H1 (cell line): ENCODE measurements around the gene NUP205. TPM values are rescaled to one million over a fixed set of nuclear protein-coding genes. Genes with fewer than 3 reads are reported as not detected.

Experiments used
- CTCF ChIA-PET: fragments of 300-600 bp; sonication (Branson Sonifier 250); formaldehyde crosslinking; loops from one replicate; lab custom pipeline; 2021; ENCODE audit not compliant: partially characterized antibody; lab: Charles Lee
- POLR2A ChIA-PET: fragments of 300-600 bp; sonication (Branson Sonifier 250); formaldehyde crosslinking; loops from one replicate; lab custom pipeline; 2021; ENCODE audit warnings: inconsistent platforms; ENCODE audit not compliant: partially characterized antibody; lab: Charles Lee
- DNase-seq, 2 experiments: peaks; one replicate each; pipeline versions ENCODE4 v3.0.0 to v3.0.0-alpha.2; 2010 to 2022; ENCODE audit warnings: low spot score in 2 of 2, low read depth in 1 of 2, mixed read lengths in 1 of 2
- FAIRE-seq: peaks from 2 replicates; lab custom pipeline; 2011; peaks lifted over from hg19 to GRCh38; lab: Jason Lieb, UNC
- H2AFZ ChIP-seq: 2 replicates; pipeline ENCODE4 v1.8.1; 2012; ENCODE audit warnings: low read length, inconsistent platforms
- H2AK5ac ChIP-seq: 2 replicates; pipeline ENCODE4 v1.6.1; 2013; ENCODE audit warnings: low read depth, low read length
- H2BK120ac ChIP-seq: replicated peaks from 2 replicates; pipeline ENCODE3; 2013; ENCODE audit warnings: low read depth, low read length, inconsistent platforms
- H2BK12ac ChIP-seq: 2 replicates; pipeline ENCODE4 v1.6.1; 2013; ENCODE audit warnings: low read depth, low read length
- H2BK15ac ChIP-seq: 2 replicates; pipeline ENCODE4 v1.6.1; 2013; ENCODE audit warnings: low read length
- H2BK20ac ChIP-seq: 2 replicates; pipeline ENCODE4 v1.6.1; 2013; ENCODE audit warnings: low read length
- H2BK5ac ChIP-seq: 2 replicates; pipeline ENCODE4 v1.6.1; 2013; ENCODE audit warnings: low read depth, low read length
- H3K14ac ChIP-seq: 2 replicates; pipeline ENCODE4 v1.6.1; 2013; ENCODE audit warnings: inconsistent platforms; ENCODE audit not compliant: insufficient read length
- H3K18ac ChIP-seq: 2 replicates; pipeline ENCODE4 v1.6.1; 2013; ENCODE audit warnings: low read length; ENCODE audit errors: extremely low read depth
- H3K23ac ChIP-seq: 2 replicates; pipeline ENCODE4 v1.6.1; 2013; ENCODE audit warnings: inconsistent platforms; ENCODE audit not compliant: insufficient read length
- H3K23me2 ChIP-seq: 2 replicates; pipeline ENCODE4 v1.6.1; 2013; ENCODE audit warnings: low read depth, low read length
- H3K27ac ChIP-seq: 2 replicates; pipeline ENCODE4 v1.6.1; 2011; ENCODE audit warnings: low read depth, low read length, inconsistent platforms
- H3K27me3 ChIP-seq, 4 experiments: replicated peaks in 1 of 4; 1 replicate in 1 of 4; 2 replicates in 3 of 4; pipeline versions ENCODE4 v1.6.1 to v1.8.1; 2011 to 2013; ENCODE audit warnings: low read length in 3 of 4, mild to moderate bottlenecking in 3 of 4, inconsistent platforms in 2 of 4, mixed read lengths in 2 of 4, moderate library complexity in 1 of 4; ENCODE audit not compliant: control insufficient read depth in 3 of 4, insufficient read depth in 3 of 4; ENCODE audit errors: extremely low read depth in 1 of 4
- H3K36me3 ChIP-seq, 4 experiments: 2 replicates each; pipeline versions ENCODE4 v1.6.1 to v1.8.1; 2011 to 2013; ENCODE audit warnings: mild to moderate bottlenecking in 4 of 4, low read length in 3 of 4, moderate library complexity in 2 of 4, control low read depth in 1 of 4, inconsistent platforms in 1 of 4; ENCODE audit not compliant: insufficient read depth in 4 of 4, control insufficient read depth in 2 of 4
- H3K4ac ChIP-seq: replicated peaks from 2 replicates; pipeline ENCODE3; 2013; ENCODE audit warnings: low read length, low read depth, mixed read lengths, inconsistent platforms; ENCODE audit not compliant: insufficient read length
- H3K4me1 ChIP-seq, 4 experiments: replicated peaks in 1 of 4; 1 replicate in 1 of 4; 2 replicates in 3 of 4; pipeline versions ENCODE4 v1.6.1 to v1.8.1; 2011 to 2013; ENCODE audit warnings: low read length in 3 of 4, inconsistent platforms in 2 of 4, mixed read lengths in 1 of 4; ENCODE audit not compliant: insufficient read depth in 4 of 4, control insufficient read depth in 3 of 4
- H3K4me2 ChIP-seq, 2 experiments: 2 replicates each; pipeline versions ENCODE4 v1.6.1 to v1.8.1; 2011 to 2013; ENCODE audit warnings: low read depth in 2 of 2, low read length in 2 of 2, control low read depth in 1 of 2, inconsistent platforms in 1 of 2, mild to moderate bottlenecking in 1 of 2; ENCODE audit not compliant: insufficient read depth in 1 of 2
- H3K4me3 ChIP-seq, 4 experiments: fragments of 200-600, 300-600 bp in 1 of 4; sonication (generic), shearing (Covaris generic), sonication (Bioruptor Twin) in 1 of 4; 2 replicates each; pipeline versions ENCODE4 v1.5.1 to v1.8.1; 2011 to 2016; ENCODE audit warnings: low read length in 4 of 4, low read depth in 3 of 4, control low read depth in 2 of 4, inconsistent platforms in 2 of 4, mild to moderate bottlenecking in 2 of 4, mixed read lengths in 1 of 4, moderate library complexity in 1 of 4; ENCODE audit not compliant: insufficient read depth in 2 of 4; ENCODE audit errors: extremely low read depth in 1 of 4
- H3K56ac ChIP-seq: replicated peaks from 2 replicates; pipeline ENCODE3; 2013; ENCODE audit warnings: low read depth, mild to moderate bottlenecking, mixed read lengths, low read length, inconsistent platforms; ENCODE audit not compliant: insufficient read length
- H3K79me1 ChIP-seq: 2 replicates; pipeline ENCODE4 v1.6.1; 2013; ENCODE audit warnings: low read depth, low read length, control low read depth
- H3K79me2 ChIP-seq, 2 experiments: 2 replicates each; pipeline versions ENCODE4 v1.6.1 to v1.8.1; 2012 to 2013; ENCODE audit warnings: low read length in 2 of 2, mild to moderate bottlenecking in 2 of 2, inconsistent platforms in 1 of 2; ENCODE audit not compliant: insufficient read depth in 2 of 2, control insufficient read depth in 1 of 2
- H3K9ac ChIP-seq, 4 experiments: replicated peaks in 1 of 4; 1 replicate in 1 of 4; 2 replicates in 3 of 4; pipeline versions ENCODE4 v1.6.1 to v1.8.1; 2011 to 2013; ENCODE audit warnings: low read depth in 3 of 4, low read length in 3 of 4, control low read depth in 2 of 4, mild to moderate bottlenecking in 2 of 4, moderate library complexity in 2 of 4, inconsistent platforms in 1 of 4; ENCODE audit errors: extremely low read depth in 1 of 4
- H3K9me3 ChIP-seq, 2 experiments: 2 replicates each; pipeline versions ENCODE4 v1.6.1 to v1.8.1; 2012 to 2013; ENCODE audit warnings: mild to moderate bottlenecking in 2 of 2, moderate library complexity in 2 of 2, control low read depth in 1 of 2, inconsistent platforms in 1 of 2, low read depth in 1 of 2, low read length in 1 of 2, mixed read lengths in 1 of 2; ENCODE audit not compliant: insufficient read depth in 2 of 2
- H4K20me1 ChIP-seq, 2 experiments: replicated peaks in 1 of 2; 2 replicates each; pipeline versions ENCODE3 to v1.8.1; 2011 to 2013; ENCODE audit warnings: inconsistent platforms in 2 of 2, low read length in 2 of 2, mild to moderate bottlenecking in 1 of 2; ENCODE audit not compliant: insufficient read depth in 2 of 2, control insufficient read depth in 1 of 2
- H4K5ac ChIP-seq: 2 replicates; pipeline ENCODE4 v1.6.1; 2013; ENCODE audit warnings: low read length, low read depth, mixed read lengths, inconsistent platforms; ENCODE audit not compliant: insufficient read length
- H4K8ac ChIP-seq: 2 replicates; pipeline ENCODE4 v1.8.0; 2013; ENCODE audit warnings: mild to moderate bottlenecking, moderate library complexity, low read length, inconsistent platforms; ENCODE audit not compliant: insufficient read depth; ENCODE audit errors: extremely low read depth
- H4K91ac ChIP-seq: replicated peaks from 2 replicates; pipeline ENCODE3; 2013; ENCODE audit warnings: low read length, mixed read lengths, inconsistent platforms; ENCODE audit not compliant: insufficient read length
- CBX5 ChIP-seq: fragments of 300-800, 300-1000 bp; sonication (generic); IDR thresholded peaks from 2 replicates; pipeline ENCODE4 v1.7.1; 2016; ENCODE audit warnings: antibody characterized with exemption, low read length, low read depth
- CREB1 ChIP-seq: IDR thresholded peaks from 2 replicates; pipeline ENCODE4 v1.6.1; 2012; ENCODE audit warnings: inconsistent platforms
- E2F6 ChIP-seq: IDR thresholded peaks from 2 replicates; pipeline ENCODE4 v1.6.1; 2012; ENCODE audit warnings: inconsistent platforms
- GABPA ChIP-seq: IDR thresholded peaks from 2 replicates; pipeline ENCODE4 v1.6.1; 2011; ENCODE audit warnings: mild to moderate bottlenecking, low read length, moderate library complexity, borderline replicate concordance; ENCODE audit not compliant: insufficient read depth
- JUN ChIP-seq: IDR thresholded peaks from 2 replicates; pipeline ENCODE4 v1.6.1; 2011; ENCODE audit warnings: low read depth, mild to moderate bottlenecking, improper control_type of control experiment, low read length
- KDM5A ChIP-seq: fragments of 200-600 bp; IDR thresholded peaks from 2 replicates; pipeline ENCODE4 v1.7.1; 2012; ENCODE audit warnings: mild to moderate bottlenecking, low read length, inconsistent platforms, mixed read lengths
- NRF1 ChIP-seq: IDR thresholded peaks from 2 replicates; pipeline ENCODE4 v1.6.1; 2011; ENCODE audit warnings: mild to moderate bottlenecking, low read depth, low read length, improper control_type of control experiment
- TAF7 ChIP-seq: optimal IDR thresholded peaks from 2 replicates; pipeline ENCODE3; 2011; ENCODE audit warnings: low read depth, mild to moderate bottlenecking, inconsistent platforms, low read length, moderate library complexity, borderline replicate concordance
- WGBS, 2 experiments: shearing (Covaris generic) in 1 of 2; methylation state at CpG; one replicate each; pipeline versions ENCODE4 v1.1.6 to v1.1.7; 2013 to 2015; ENCODE audit warnings: low lambda C conversion rate in 2 of 2, mixed read lengths in 2 of 2, inconsistent platforms in 1 of 2, low coverage in 1 of 2, missing lambda C conversion rate in 1 of 2; ENCODE audit not compliant: insufficient replicate concordance in 2 of 2, insufficient coverage in 1 of 2, insufficient read length in 1 of 2; ENCODE audit errors: extremely low coverage in 1 of 2, missing lambda C conversion rate in 1 of 2; 5-methylcytosine and 5-hydroxymethylcytosine counted together
- polyA plus RNA-seq, 7 experiments: library from polyadenylated mRNA; depleted of rRNA in 3 of 7; stranded (reverse) in 5 of 7; unstranded in 2 of 7; fragments of >200 nt in 5 of 7; fragments of 200-250 nt in 2 of 7; gene quantifications; 1 replicate in 5 of 7; 2 replicates in 1 of 7; 4 replicates in 1 of 7; pipeline versions ENCODE4 v1.2.1 to v1.2.3, GENCODE V29; 2011 to 2013; ENCODE audit warnings: missing spikeins in 2 of 7, mixed read lengths in 2 of 7
- total RNA-seq: library from RNA; stranded (reverse); fragmentation: NEBNext Ultra II Directional; extraction: Animal tissue kit (Norgen Biotek cat#: 25700); gene quantifications from 2 replicates; pipeline ENCODE4 v1.2.1, GENCODE V29; 2021

NUP205 gene
- total and polyA plus RNA-seq, 2 of the 8 experiments (the other 6 are each of a cell fraction or from before 2014, with no cell fraction given) = 148 to 216 TPM

GRCh38 chr7:135617781-135618180 lies 60.1 kb downstream of the NUP205 start:
- ChIA-PET CTCF (interaction anchor here (1.1 to 2.5 kb wide), 2 partner anchors 10 to 27 kb away, joined by 4 to 10 read pairs; no protein-coding TSS in a partner anchor), POLR2A (interaction anchor here (0.6 kb wide), 1 partner anchor 47 kb away, joined by 5 read pairs; no protein-coding TSS in a partner anchor)
- no peak overlapping the region for H2AK5ac ChIP-seq
- peaks cover 25 to 92% (median 49%) of the 10 kb centered on the region in 4 experiments for H3K36me3 ChIP-seq
- TF ChIP-seq CREB1 = no peak
- no peak for TF ChIP-seq E2F6
- no peak for TF ChIP-seq NRF1
- TF ChIP-seq TAF7 = no peak
- no peak for TF ChIP-seq KDM5A
- TF ChIP-seq JUN = no peak
- no peak for TF ChIP-seq CBX5
- TF ChIP-seq GABPA = no peak
- no peaks in the 10 kb centered on the region for H3K23me2 ChIP-seq
- H4K91ac ChIP-seq = no peak overlapping the region
- 95% methylated on average over 2 of the region's 2 CpGs; no CpG with 5 or more reads in 1 of the 2 experiments for WGBS, 2 experiments
- no peak overlapping the region for H2BK12ac ChIP-seq
- H2BK20ac ChIP-seq = no peak overlapping the region
- FAIRE-seq = no peak
- H3K4ac ChIP-seq = no peak overlapping the region
- no peak overlapping the region for H2AFZ ChIP-seq
- H3K56ac ChIP-seq = no peak overlapping the region
- no peak overlapping the region for H4K8ac ChIP-seq
- H3K79me1 ChIP-seq = no peaks in the 10 kb centered on the region; the same call in 1 of the 2 replicates
- H3K23ac ChIP-seq = no peak overlapping the region
- H3K4me1 ChIP-seq = no peaks in the 10 kb centered on the region
- H3K27ac ChIP-seq = no peak overlapping the region
- H3K4me3 ChIP-seq = no peak overlapping the region
- H4K5ac ChIP-seq = no peak overlapping the region
- no peak overlapping the region for H3K14ac ChIP-seq
- no peak for DNase-seq
- peaks cover 0 to 2% of the 10 kb centered on the region in 2 experiments for H4K20me1 ChIP-seq
- no peak overlapping the region for H3K9ac ChIP-seq
- H3K27me3 ChIP-seq = no peaks in the 10 kb centered on the region
- no peak overlapping the region for H2BK15ac ChIP-seq
- H3K79me2 ChIP-seq = no peaks in the 10 kb centered on the region
- no peak overlapping the region for H3K18ac ChIP-seq
- H3K9me3 ChIP-seq = no peaks in the 10 kb centered on the region
- H3K4me2 ChIP-seq = no peak overlapping the region
- H2BK120ac ChIP-seq = no peak overlapping the region
- no peak overlapping the region for H2BK5ac ChIP-seq
